Stimulated activated CD8-positive, alpha-beta memory T cell treated with anti-CD3 and anti-CD28 coated beads, Interleukin-12 subunit alpha, Interleukin-12 subunit beta, amount 100 ng/mL, for 24 hours (primary cell): ENCODE measurements around the gene FOXI1.
"Not testable (repeated sequence)": the region's sequence is repeated elsewhere in the genome, so short reads cannot be mapped to it uniquely, and the experiment has no call there.

ENCODE experiments used
- DNase-seq: peaks from one replicate; pipeline ENCODE4 v3.0.0-alpha.2; 2020; ENCODE audit errors: extremely low read depth

FOXI1 gene

DNA sequence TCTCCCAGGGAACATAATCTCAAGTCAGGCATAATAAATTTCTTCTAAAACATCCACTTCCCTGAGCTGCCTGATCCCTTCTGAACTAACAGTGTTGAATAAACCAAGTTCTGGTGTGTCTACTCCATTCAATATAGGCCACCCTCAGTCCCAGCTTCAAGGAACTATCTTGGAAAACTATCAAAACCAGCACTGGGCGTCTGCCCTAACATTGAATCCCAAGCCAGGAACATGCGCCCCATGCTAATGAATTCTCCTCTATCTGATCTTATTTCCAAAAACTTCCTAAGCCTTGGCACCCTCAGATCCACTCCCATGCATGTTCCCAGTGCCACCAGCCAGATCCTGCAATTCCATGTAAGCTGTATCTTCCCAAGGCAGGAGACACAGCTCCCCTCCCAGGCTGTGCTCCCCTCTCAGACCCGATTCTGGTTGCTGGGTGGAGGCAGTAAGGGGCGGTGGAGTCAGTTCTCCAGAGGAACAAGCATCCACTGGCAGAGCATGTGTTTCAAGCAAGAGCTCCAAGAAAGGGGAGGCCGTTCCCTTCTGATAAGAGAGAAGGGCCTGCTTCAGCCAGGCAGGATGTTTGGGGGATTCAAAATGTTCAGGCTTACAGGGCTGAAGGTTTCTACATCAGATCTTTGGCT is 13.1 kb upstream of the FOXI1 start:
- DNase-seq, result no peak

DNA sequence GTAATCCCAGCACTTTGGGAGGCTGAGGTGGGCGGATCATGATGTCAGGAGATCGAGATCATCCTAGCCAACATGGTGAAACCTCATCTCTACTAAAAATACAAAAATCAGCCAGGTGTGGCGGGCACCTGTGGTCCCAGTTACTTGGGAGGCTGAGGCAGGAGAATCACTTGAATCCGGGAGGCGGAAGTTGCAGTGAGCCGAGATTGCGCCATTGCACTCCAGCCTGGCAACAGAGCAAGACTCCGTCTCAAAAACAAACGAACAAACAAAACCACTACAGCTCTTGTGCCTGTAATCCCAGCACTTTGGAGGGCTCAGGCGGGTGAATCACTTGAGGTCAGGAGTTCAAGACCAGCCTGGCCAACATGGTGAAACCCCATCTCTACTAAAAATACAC is 11.4 kb upstream of the FOXI1 start:
- not testable (repeated sequence) for DNase-seq

DNA sequence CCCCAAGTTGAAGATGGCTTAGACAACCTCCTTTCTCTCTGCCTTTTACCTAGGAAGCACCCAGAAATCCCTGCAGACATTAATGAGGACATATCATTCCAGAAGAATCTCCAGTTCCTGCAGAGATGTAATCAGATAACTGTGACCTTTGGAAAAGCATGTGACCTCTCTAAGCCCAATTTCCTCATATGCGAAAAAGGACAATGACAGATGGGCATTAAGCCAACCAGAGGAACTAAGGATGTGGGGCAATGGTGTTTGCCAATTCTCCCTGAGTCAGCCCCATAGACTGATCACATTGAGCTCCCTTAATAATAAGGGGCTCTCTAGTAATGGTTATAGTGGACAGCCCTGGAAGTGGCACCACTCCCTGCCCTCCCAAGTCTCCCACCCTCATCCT is 10.1 kb upstream of the FOXI1 start:
- no peak for DNase-seq

DNA sequence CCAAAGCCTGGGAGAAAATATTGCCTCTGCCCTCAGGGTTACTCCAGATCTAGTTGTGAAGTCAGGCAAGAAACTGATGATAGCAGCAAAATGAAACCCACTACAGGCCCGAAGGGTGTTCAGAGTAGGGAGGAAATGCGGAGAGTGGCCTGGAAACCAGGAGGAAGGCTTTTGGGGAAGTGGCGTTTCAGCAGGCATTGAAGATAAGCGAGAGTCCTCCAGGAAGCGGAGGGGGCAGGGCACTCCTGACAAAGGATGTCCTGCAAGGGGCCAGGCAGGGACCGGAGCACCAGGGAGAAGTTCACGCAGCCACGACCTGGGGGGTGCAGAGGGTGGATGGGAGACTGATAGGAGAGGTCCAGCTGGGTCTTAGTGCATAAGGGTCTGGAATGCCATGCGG is 7.8 kb upstream of the FOXI1 start:
- no peak for DNase-seq

DNA sequence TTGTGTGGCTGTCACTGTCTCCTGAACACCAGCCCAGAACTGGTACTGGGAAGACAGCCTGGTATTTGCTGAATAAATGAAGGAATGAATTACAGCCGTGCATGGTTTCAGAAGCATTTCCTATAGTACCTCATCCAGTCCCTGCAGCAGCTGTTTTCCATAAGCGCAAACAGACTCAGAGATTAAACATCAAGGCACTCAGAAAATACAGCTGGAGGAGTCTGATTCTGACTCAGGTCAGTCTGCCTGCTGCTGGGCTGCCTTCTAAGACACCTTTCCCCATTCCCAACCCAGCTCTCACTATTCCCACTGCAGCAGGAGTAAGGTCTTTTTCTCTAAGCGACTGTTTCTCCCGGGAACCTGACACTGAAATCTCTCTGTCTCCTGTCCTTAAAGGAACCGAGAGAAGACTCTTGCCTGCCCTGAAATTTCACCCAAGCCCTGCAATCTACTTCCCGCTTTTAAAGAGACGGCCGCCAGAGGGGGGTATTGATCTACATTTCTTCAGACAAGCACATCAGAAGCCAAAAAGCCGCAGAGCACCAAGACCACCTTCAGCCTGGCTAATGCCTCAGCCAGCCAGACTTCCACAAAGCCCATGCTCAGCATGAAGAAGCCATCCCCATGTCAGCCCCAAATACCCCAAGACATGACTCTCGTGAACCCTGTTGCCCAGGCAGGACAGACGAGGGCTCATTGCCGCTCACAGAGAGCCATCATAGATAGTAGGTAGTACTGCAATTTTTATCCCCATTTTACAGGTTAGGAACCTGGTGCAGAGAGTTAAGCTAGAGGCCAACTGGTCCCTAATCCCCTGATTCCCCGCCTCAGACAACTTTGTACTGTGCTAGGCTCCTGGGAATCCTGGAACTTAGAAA is 5.4 kb upstream of the FOXI1 start:
- peak; percentile 26 for DNase-seq

DNA sequence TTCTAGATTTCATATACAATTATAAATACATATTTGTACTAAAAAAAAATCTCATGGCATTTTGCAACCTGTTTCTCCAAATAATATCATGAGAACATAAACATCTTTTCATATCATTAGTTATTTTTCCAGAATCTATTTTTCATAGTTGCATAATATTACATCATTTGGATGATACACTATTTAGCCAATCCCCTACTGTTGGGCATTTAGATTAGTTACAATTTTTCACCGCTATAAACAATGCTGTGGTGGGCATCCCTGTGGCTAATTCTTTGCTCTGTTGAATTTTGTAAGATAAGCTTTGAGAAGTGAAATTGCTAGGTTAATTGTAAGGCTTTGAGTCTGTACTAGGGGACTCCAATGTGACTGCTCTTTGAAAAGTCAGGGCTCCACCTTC is 2.2 kb upstream of the FOXI1 start:
- no peak for DNase-seq

DNA sequence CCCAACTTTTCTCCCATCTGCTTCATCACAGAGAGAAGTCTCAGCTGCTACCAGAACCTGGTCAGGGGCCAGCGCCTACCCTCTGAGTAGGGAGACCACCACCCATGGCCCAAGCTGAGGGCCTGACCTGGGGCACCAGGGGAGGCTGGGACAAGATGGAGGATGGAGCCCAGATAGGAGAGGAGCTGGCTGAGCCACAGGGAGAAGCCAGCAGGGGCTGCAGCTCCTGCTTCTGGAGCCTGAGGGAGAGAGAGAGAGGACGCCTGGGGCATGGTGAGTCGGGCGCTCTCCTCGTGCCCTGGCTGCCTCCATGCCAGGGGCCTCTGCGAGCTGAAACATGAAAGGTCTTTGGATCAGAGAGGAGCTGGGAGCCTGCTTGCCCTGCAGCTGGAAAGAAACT is 1.4 kb upstream of the FOXI1 start:
- no peak for DNase-seq

DNA sequence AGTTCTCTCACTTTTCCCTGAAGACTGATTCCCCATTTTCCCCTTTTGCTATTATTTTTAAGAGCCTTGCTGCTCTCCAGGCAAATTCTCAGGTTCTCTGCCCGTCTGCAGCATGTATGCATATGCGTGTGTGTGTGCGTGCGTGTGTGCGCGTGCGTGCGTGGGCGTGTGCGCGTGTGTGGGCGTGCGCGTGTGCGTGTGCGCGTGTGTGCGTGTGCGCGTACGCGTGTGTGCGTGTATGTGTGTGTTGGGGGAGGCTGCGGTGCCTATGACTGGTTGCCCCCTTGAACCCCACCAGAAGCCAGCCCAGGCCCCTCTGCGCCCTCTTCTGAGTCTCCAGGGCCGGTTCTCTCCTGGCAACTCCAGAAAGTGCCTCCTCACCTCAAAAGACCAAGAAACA is 987 bp upstream of the FOXI1 start:
- no peak for DNase-seq

DNA sequence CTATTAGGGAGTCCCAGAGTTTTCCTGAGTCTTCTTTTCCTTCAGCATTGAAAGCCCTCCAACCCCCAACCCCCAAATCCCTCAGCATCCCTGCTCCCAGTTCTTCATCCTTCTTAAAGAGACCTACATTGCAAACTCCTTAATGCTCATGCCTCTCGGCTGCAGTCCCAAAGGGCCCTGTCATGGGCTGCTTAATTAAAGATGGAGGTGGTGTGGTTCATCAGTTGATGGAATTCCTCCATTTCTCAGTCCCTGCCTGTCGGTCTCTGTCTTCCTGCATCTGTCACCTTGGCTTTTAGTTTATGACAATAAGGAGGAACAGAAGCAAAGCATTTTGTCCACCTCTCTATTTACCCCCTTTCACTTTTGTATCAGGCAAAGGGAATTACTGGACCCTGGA is 2.0 kb downstream of the FOXI1 start:
- DNase-seq, result no peak

DNA sequence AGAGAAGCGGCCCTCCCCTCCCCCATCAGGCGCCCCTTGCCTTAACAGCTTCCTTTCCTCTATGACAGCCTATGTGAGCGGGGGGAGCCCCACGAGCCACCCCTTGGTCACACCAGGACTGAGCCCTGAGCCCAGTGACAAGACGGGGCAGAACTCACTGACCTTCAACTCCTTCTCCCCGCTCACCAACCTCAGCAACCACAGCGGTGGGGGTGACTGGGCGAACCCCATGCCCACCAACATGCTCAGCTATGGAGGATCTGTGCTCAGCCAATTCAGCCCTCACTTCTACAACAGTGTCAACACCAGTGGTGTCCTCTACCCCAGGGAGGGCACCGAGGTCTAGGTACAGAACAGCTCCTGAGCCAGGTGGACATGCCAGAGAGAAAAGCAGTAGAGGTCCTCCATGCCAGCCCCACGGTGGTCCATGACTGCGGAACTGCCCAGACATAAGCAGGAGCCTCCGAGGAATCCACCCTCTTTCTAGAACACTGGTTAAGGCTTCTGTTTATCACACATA is 2.6 kb downstream of the FOXI1 start:
- DNase-seq, result no peak

DNA sequence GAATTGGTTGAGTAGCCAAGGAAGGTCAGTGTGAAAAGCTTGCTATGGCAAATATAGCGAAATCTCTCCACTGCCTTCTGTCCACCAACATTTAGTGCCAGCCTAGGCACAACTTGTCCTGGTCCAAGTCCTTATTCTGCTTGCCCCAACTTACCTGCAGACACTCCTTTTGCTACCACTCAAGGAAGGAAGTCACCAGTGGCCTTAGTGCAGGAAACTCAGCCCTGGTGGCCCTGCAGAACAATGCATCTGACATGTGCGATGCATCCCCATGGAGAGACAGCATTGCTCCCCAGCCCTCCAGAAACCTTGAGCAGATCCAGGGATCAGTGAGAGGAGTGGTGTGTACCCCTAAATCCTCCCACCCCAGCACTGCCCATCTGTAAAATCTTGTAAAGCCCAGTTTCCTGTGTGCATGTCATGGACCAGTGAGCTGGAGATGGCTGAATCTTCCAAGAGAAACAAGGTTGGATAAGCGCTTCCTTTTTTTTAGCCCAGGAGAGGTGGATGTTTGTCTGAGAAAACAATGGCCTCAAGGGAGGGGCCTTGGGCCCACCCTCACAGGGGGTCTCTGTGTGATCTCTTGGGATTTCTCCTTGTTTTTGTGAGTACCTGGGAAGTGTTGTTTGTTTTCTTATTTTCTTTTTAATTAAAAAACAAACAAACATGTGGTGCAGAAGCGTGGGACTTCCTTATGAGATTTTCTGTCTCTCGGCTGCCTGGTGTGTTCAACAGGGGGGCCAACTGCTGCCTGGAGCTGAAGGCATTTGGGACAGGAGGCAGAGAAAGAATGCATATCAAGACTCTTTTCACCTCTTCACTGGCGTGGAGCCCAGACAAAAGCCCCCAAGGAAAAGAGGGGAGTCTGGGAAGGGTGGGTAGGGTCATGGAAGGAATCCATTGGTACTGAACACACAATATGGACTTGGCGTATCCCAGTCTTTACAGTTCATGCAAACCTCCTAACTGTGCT is 3.6 kb downstream of the FOXI1 start:
- no peak for DNase-seq

DNA sequence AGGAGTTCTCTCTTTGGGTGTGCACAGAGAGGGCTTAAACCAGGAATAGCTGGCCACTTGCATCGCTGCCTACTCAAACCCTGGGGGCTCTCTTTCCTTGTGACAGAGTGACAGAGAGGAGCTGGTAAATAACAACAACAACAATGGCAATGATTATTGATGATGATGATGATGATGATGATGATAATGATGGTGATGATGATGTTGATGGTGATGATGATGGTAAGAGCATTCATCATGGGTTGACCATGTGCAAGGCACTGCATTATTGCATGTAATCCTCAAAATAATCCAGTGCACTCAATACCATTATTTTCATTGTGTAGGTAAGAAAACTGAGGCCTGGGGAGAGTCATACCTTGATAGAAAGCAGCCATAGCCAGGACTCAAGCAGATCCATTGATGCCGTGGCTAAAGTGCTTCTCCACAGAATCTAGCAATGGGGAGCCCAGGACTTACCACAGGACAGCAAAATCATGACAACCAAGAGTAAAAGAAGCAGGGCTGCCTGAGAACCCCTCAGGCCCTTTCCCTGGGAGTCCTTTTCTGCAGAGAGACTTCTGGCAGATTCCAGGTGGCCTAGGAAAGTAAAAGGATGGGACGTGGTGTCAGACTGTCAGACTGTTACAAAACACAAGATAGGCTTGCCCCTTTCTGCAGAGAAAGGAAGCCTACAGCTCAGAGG is 4.8 kb downstream of the FOXI1 start:
- no peak for DNase-seq

DNA sequence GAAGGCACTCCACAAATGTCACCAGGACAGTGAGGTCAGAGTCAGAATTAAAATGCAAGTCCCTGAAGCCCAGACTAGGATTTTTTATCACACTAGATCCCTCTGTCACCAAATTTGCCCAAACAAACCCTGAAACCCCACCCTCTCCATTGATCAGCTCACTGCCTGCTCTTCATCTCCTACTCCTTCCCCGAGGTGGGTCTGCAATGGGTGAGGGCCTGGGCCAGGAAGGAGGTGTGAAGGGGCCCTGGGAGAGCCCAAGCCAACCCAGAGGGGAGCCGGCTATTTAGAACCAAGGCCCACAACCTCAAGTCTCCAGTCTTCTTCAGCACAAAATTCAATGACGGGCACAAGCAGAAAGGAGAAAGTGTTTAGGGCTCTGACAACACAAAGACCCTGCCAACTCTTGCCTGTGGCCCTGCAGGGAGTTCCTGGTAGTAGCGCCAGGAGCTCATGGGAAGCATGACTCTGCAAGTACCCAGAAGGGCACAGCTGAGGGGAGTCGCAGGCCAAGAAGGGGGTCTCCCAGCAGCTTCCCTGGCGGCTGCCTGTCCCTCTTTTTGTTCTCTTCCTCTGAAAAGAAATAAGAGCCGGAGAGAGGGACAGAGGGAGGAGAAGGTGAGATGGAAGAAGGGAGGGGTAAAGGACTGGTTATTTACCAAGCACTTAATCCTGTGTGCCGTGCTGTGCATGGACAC is 5.5 kb downstream of the FOXI1 start:
- DNase-seq, result no peak

DNA sequence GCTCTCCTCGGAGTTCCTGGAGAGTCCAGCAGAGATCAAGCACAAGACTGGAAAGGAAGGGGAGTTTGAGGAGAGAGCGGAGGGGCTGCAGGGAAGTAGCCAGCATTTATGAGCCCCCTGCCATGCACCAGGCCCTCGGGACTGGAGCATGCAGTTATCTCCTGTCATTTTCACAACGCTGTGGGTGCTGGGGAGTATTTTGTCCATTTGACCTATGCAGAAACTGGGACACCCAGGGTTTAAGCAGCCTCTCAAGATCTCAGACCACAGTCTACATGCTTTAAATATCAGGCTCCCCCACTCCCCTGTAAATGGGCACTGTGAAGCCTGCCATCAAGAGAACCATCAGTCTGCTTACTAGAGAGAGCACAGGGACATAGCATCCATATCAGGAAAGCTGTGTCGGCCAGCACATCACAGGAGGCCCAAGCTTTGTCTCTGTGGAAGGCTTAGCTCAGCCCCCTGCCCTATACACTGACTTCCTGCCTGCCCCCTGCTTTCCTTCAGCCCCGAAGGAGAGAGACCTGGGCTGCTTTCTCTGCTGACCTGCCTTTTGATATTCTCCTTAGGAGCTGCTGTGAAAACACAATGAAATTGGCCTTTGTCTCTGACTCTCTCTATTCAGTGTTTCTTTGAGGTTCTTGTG is 7.3 kb downstream of the FOXI1 start:
- no peak for DNase-seq

DNA sequence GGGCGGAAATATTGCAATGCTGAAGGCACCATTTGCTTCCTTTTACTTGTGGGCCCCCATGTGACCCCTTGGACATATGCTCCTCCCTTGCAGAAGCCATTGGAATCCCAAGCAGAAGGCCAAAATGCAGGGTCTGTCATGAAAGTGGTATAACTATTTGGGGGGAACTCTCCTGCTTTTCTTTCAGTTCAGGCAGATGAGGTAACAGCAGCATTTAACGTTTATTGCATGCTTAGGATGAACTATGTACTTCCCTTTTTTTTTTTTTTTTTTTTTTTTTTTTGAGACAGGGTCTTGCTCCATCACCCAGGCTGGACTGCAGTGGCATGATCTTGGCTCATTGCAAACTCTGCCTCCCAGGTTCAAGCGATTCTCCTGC is 7.8 kb downstream of the FOXI1 start:
- no peak for DNase-seq

DNA sequence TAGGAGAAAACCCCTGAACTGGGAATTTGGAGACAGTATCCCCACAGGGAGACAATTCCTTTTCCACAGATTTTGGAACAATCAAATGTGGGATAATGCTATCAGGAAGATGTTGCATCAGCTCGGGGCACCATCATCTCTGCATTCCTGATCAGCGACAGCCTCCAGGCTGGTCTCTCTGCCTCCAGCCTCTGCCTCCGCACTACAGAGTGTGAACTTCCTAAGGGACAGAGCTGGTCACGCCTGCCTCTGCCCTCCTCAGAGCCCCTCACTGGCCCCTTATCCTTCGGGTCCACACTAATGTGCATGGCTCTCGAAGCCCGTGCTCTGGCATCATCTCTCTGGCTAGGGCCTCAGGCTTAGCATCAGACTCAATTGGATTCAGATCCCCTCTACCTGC is 8.6 kb downstream of the FOXI1 start:
- DNase-seq, result no peak

DNA sequence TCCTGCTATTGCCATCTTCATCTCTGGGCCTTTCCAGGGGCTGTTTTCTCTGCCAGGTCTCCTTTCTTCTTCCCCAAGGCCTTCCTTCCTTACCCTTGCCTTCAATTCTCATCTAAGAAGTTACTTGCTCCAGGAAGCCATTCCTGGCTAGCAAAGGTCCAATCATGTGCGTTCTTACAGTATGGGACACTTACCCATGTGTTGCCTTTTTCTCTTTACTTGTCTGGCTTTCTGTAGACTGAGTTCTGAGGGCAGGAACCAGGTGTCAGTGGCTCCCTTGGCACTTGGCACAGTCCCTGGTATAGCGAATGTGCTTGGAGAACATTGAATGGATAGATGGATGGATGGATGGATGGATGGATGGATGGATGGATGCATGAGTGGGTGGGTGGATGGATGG is 10.2 kb downstream of the FOXI1 start:
- no peak for DNase-seq

DNA sequence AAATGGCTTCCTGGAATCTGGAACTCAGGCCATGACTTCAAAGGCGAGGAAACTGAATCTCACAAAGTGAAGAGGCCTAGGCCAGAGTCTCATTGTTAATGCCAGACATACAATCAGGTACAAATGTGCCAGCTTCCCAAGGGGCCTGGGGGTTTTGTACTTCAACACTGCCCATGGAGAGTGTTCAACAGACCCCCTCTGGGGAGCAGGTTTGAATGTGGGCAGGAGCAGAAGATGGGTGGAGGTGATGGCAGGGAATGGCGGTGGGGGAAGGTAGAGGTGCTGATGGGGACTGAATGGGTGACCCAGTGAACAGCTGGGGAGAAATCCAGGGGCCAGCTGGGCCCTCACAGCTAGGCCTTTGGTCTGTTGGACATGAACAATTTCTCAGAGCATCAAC is 12.0 kb downstream of the FOXI1 start:
- DNase-seq, result no peak

DNA sequence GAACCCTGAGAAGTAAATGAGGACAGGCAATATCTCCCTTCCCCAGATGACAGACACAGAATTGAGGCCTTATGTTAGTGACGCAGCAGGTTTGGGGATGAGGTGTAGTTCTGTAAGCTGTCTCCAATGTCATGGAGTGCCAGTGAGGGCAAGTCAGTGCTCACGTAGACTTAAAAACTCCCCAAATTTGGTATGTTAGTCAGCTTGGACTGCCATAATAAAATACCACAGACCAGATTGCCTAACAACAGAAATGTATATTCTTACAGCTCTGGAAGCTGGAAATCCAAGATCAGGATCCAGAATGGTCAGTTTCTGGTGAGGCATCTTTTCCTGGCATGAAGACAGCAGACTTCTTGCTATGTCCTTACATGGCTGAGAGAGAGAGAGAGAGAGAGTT is 14.9 kb downstream of the FOXI1 start:
- no peak for DNase-seq

DNA sequence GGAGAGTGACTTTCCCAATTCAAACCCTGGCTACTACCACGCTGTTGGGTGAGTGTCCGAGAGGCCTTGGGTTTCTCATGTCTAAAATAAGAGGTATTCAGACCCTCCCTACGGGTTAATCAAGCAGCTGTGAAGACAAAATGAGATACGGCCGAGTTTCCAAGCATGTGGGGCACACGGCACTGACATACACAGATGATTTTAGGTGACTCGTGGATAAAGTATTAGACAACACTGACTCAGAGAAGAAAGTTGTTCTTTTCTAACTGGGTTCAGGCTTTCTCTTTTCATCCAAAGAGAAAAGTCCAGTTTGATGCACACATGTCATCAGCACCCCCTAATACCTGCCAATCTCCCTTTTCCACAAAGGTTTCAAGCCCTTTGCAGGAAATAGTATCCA is 15.6 kb downstream of the FOXI1 start:
- DNase-seq, result no peak
